GM19372 (cell line): ENCODE measurements around the gene STEAP1.

Source experiments
- ATAC-seq: cut with Tn5 transposase; IDR thresholded peaks from one replicate; pipeline ENCODE4 v1.9.1; 2021; ENCODE audit warnings: mild to moderate bottlenecking, low read depth, moderate library complexity; ENCODE audit not compliant: unreplicated experiment

Gene STEAP1

GRCh38 chr7:90210475-90210874 is 56.2 kb downstream of the STEAP1 start:
- no peak for ATAC-seq

GRCh38 chr7:90210981-90211380 is 56.7 kb downstream of the STEAP1 start:
- no peak for ATAC-seq

- ATAC-seq: no peak
These were observed 57.3 kb downstream of the STEAP1 start, which contains the start of gene STEAP2 for GRCh38 chr7:90211391-90212148. Gene STEAP2 (plus strand): TSS chr7:90211740. CDS start chr7:90225083, 13,343 bp downstream.

- no peak for ATAC-seq
These were observed 57.9 kb downstream of the STEAP1 start for GRCh38 chr7:90212149-90212495.

GRCh38 chr7:90213521-90213920 is 59.3 kb downstream of the STEAP1 start:
- ATAC-seq: no peak
